ENCODE results near the gene TCF7. TPM values are rescaled to one million over a fixed set of nuclear protein-coding genes. Genes with fewer than 3 reads are reported as not detected.

Gene TCF7
- polyA plus RNA-seq, 1 experiment = 0.78 TPM

- TF ChIP-seq, protein P1, sequence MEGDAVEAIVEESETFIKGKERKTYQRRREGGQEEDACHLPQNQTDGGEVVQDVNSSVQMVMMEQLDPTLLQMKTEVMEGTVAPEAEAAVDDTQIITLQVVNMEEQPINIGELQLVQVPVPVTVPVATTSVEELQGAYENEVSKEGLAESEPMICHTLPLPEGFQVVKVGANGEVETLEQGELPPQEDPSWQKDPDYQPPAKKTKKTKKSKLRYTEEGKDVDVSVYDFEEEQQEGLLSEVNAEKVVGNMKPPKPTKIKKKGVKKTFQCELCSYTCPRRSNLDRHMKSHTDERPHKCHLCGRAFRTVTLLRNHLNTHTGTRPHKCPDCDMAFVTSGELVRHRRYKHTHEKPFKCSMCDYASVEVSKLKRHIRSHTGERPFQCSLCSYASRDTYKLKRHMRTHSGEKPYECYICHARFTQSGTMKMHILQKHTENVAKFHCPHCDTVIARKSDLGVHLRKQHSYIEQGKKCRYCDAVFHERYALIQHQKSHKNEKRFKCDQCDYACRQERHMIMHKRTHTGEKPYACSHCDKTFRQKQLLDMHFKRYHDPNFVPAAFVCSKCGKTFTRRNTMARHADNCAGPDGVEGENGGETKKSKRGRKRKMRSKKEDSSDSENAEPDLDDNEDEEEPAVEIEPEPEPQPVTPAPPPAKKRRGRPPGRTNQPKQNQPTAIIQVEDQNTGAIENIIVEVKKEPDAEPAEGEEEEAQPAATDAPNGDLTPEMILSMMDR (IDR thresholded peaks at IDR 0.05; ENCODE audit: insufficient read depth, low read depth, low read length) = no peak
- H3K4me3 ChIP-seq (ENCODE audit: low read depth, low read length) = no peak overlapping the region
- POLR2A ChIA-PET = no interaction called here
Observed at GRCh38 chr5:134106991-134107701, 7.3 kb upstream of the TCF7 start.

DNA sequence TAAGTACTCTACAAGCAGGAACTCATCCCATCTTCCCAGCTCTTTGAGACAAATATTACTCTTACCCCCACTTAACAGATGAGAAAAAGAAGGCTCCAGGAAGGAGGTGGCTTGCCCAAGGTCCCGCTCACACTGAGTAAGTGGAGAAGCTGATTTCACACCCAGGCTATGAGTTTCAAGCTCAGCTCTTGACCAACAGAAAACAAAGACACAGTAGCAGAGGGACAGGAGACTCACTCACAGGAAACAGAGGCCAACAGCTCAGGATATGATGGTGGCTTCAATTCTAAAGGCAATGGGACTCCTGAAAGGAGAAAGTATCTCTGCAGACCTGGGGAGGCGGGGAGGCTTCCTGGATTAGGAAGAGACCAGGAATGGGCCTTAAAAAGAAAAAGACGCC lies 6.7 kb upstream of the TCF7 start:
- ChIA-PET CTCF (interaction anchor here (1.1 to 2.0 kb wide), 2 partner anchors 9 to 38 kb away, joined by 3 to 9 read pairs; no protein-coding TSS in a partner anchor), POLR2A (no interaction called here)
- no peak for DNase-seq (ENCODE audit: low read depth)

More at GRCh38 chr5:134106991-134107701, 7.3 kb upstream of the TCF7 start:
- H3K27me3 ChIP-seq (ENCODE audit: control insufficient read depth, insufficient read depth, low read length) = peaks cover 4% of the 10 kb centered on the region
- H3K36me3 ChIP-seq (ENCODE audit: control insufficient read depth, insufficient read depth, low read length) = no peaks in the 10 kb centered on the region
- CTCF ChIA-PET = interaction anchor here (1.1 to 2.0 kb wide), 2 partner anchors 9 to 38 kb away, joined by 3 to 9 read pairs; no protein-coding TSS in a partner anchor
- DNase-seq (ENCODE audit: low read depth) = no peak

DNA sequence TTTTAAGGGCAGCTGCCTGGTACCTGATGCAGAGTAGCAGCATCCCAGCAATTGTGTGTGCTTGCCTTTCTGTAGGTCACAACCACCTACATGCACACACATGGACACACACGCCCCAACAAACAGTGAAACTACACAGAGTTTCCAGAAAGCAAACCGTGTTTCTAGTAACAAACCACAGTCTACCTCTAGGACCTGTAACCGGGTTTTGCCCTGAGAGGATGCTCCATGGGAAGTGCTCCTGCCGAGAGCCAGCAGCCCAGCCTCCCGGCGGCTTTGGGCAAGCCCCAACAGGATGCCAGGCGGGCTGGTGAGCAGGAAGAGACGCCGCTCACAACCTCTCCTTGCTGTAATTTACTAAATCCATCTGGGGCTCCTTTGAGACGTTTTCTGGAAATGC lies 4.1 kb upstream of the TCF7 start:
- TF ChIP-seq, protein P1 (IDR thresholded peaks at IDR 0.05; ENCODE audit: insufficient read depth, low read depth, low read length) = no peak
- ChIA-PET CTCF (interaction anchor here (1.6 to 6.7 kb wide), 5 partner anchors 9 to 71 kb away, joined by 5 to 51 read pairs (median 7); no protein-coding TSS in a partner anchor), POLR2A (no interaction called here)
- peaks cover 6% of the 10 kb centered on the region for H3K27me3 ChIP-seq (ENCODE audit: control insufficient read depth, insufficient read depth, low read length)
- H3K4me3 ChIP-seq (ENCODE audit: low read depth, low read length) = no peak overlapping the region
- no peaks in the 10 kb centered on the region for H3K36me3 ChIP-seq (ENCODE audit: control insufficient read depth, insufficient read depth, low read length)
- no peak for DNase-seq (ENCODE audit: low read depth)

More for the DNA sequence above, 6.7 kb upstream of the TCF7 start:
- Histone ChIP-seq H3K4me3 (ENCODE audit: low read depth, low read length) (no peak overlapping the region), H3K36me3 (ENCODE audit: control insufficient read depth, insufficient read depth, low read length) (no peaks in the 10 kb centered on the region), H3K27me3 (ENCODE audit: control insufficient read depth, insufficient read depth, low read length) (peaks cover 4% of the 10 kb centered on the region)
- TF ChIP-seq, protein P1 (IDR thresholded peaks at IDR 0.05; ENCODE audit: insufficient read depth, low read depth, low read length) = no peak

GRCh38 chr5:134111741-134112647 lies 2.5 kb upstream of the TCF7 start:
- H3K36me3 ChIP-seq (ENCODE audit: control insufficient read depth, insufficient read depth, low read length) = no peaks in the 10 kb centered on the region
- CTCF ChIA-PET = interaction anchor here (0.9 to 6.7 kb wide), 6 partner anchors 11 to 73 kb away, joined by 4 to 51 read pairs (median 8); no protein-coding TSS in a partner anchor
- H3K4me3 ChIP-seq (ENCODE audit: low read depth, low read length) = no peak overlapping the region
- POLR2A ChIA-PET = no interaction called here
- peaks cover 5% of the 10 kb centered on the region for H3K27me3 ChIP-seq (ENCODE audit: control insufficient read depth, insufficient read depth, low read length)
- DNase-seq (ENCODE audit: low read depth) = no peak
- TF ChIP-seq, protein P1 (IDR thresholded peaks at IDR 0.05; ENCODE audit: insufficient read depth, low read depth, low read length) = no peak

Measured in BJ (cell line).